SK-N-SH treated with all-trans-retinoic acid at 6 μM for 48 hours (cell line): ENCODE data around the gene KIF21B.

Experiments used
- ATAC-seq: fragments of 200-7000 bp; cut with Tn5 transposase; 3 replicates; pipeline ENCODE4 v1.9.1; 2020; ENCODE audit warnings: mild to moderate bottlenecking, moderate library complexity
- BACH2 ChIP-seq: fragments of 250-450 bp; sonication (Bioruptor Pico); IDR thresholded peaks from 2 replicates; pipeline ENCODE4 v1.9.0; 2021; ENCODE audit warnings: mild to moderate bottlenecking, borderline replicate concordance
- CREB5 ChIP-seq: fragments of 250-450 bp; sonication (Bioruptor Pico); IDR thresholded peaks from 2 replicates; pipeline ENCODE4 v1.5.1; 2020; ENCODE audit warnings: low read depth, mild to moderate bottlenecking, moderate library complexity
- CSDC2 ChIP-seq: fragments of 250-450 bp; sonication (Bioruptor Pico); IDR thresholded peaks from 2 replicates; pipeline ENCODE4 v1.5.0; 2020; ENCODE audit warnings: mild to moderate bottlenecking, moderate library complexity
- CSRNP3 ChIP-seq: fragments of 250-450 bp; sonication (Bioruptor Pico); IDR thresholded peaks from 2 replicates; pipeline ENCODE4 v1.5.1; 2021; ENCODE audit warnings: mild to moderate bottlenecking, moderate library complexity
- ISL1 ChIP-seq: fragments of 250-450 bp; sonication (Bioruptor Pico); IDR thresholded peaks from 2 replicates; pipeline ENCODE4 v2.1.2; 2022; ENCODE audit warnings: mild to moderate bottlenecking, moderate library complexity
- OSR1 ChIP-seq: fragments of 250-450 bp; sonication (Bioruptor Pico); IDR thresholded peaks from 2 replicates; pipeline ENCODE4 v1.8.0; 2022; ENCODE audit warnings: moderate library complexity, mild to moderate bottlenecking, inconsistent platforms
- PATZ1 ChIP-seq: fragments of 250-450 bp; sonication (Bioruptor Pico); IDR thresholded peaks from 2 replicates; pipeline ENCODE4 v1.8.0; 2020; ENCODE audit warnings: mild to moderate bottlenecking, moderate library complexity, borderline replicate concordance
- POU6F1 ChIP-seq: fragments of 250-450 bp; sonication (Bioruptor Pico); IDR thresholded peaks from 2 replicates; pipeline ENCODE4 v1.8.0; 2021; ENCODE audit warnings: low read depth, mild to moderate bottlenecking, moderate library complexity, borderline replicate concordance
- PPARA ChIP-seq: fragments of 250-450 bp; sonication (Bioruptor Pico); IDR thresholded peaks from 2 replicates; pipeline ENCODE4 v1.5.0; 2020; ENCODE audit warnings: mild to moderate bottlenecking, borderline replicate concordance
- RARB ChIP-seq: fragments of 250-450 bp; sonication (Bioruptor Pico); IDR thresholded peaks from 2 replicates; pipeline ENCODE4 v1.8.0; 2021; ENCODE audit warnings: mild to moderate bottlenecking, moderate library complexity
- SNAI2 ChIP-seq: fragments of 250-450 bp; sonication (Bioruptor Pico); IDR thresholded peaks from 2 replicates; pipeline ENCODE4 v1.5.0; 2020; ENCODE audit warnings: mild to moderate bottlenecking, moderate library complexity
- TCF4 ChIP-seq: fragments of 250-450 bp; sonication (Bioruptor Pico); IDR thresholded peaks from 2 replicates; pipeline ENCODE4 v1.8.0; 2021; ENCODE audit warnings: mild to moderate bottlenecking, moderate library complexity, borderline replicate concordance
- TOX ChIP-seq: fragments of 250-450 bp; sonication (Bioruptor Pico); IDR thresholded peaks from 2 replicates; pipeline ENCODE4 v1.8.0; 2021; ENCODE audit warnings: mild to moderate bottlenecking, moderate library complexity, borderline replicate concordance
- TSHZ2 ChIP-seq: fragments of 250-450 bp; sonication (Bioruptor Pico); IDR thresholded peaks from 2 replicates; pipeline ENCODE4 v1.5.0; 2020; ENCODE audit warnings: mild to moderate bottlenecking, moderate library complexity
- ZC3H10 ChIP-seq: fragments of 250-450 bp; sonication (Bioruptor Pico); IDR thresholded peaks from 2 replicates; pipeline ENCODE4 v1.5.1; 2021; ENCODE audit warnings: mild to moderate bottlenecking, moderate library complexity
- ZFP3 ChIP-seq: fragments of 250-450 bp; sonication (Bioruptor Pico); IDR thresholded peaks from 2 replicates; pipeline ENCODE4 v1.5.0; 2020; ENCODE audit warnings: mild to moderate bottlenecking, moderate library complexity
- ZFP30 ChIP-seq: fragments of 450-650 bp; formaldehyde crosslinking; IDR thresholded peaks from 2 replicates; pipeline ENCODE4 v1.5.0; 2022; ENCODE audit warnings: mild to moderate bottlenecking, moderate library complexity
- ZNF565 ChIP-seq: fragments of 450-650 bp; formaldehyde crosslinking; conservative IDR thresholded peaks from 2 replicates; pipeline ENCODE4 v1.5.0; 2020; ENCODE audit warnings: low read depth, mild to moderate bottlenecking, moderate library complexity
- ZNF70 ChIP-seq: fragments of 450-650 bp; formaldehyde crosslinking; IDR thresholded peaks from 2 replicates; pipeline ENCODE4 v1.5.0; 2020; ENCODE audit warnings: mild to moderate bottlenecking, moderate library complexity
- ZNF8 ChIP-seq: fragments of 450-650 bp; formaldehyde crosslinking; IDR thresholded peaks from 2 replicates; pipeline ENCODE4 v1.5.0; 2020; ENCODE audit warnings: mild to moderate bottlenecking, moderate library complexity

The KIF21B gene

GRCh38 chr1:200972985-200973742 is 50.4 kb downstream of the KIF21B start:
- no peak for ATAC-seq
- TF ChIP-seq TOX (CRISPR knock-in tag) (no peak), ZFP3 (CRISPR knock-in tag) (no peak), RARB (CRISPR knock-in tag) (no peak), ZFP30 (CRISPR knock-in tag) (no peak), ISL1 (CRISPR knock-in tag) (no peak), TCF4 (CRISPR knock-in tag) (no peak), PATZ1 (CRISPR knock-in tag) (no peak), SNAI2 (CRISPR knock-in tag) (no peak), BACH2 (CRISPR knock-in tag) (no peak), ZNF8 (CRISPR knock-in tag) (no peak), ZNF70 (no peak), ZNF565 (CRISPR knock-in tag) (no peak), POU6F1 (CRISPR knock-in tag) (no peak), OSR1 (CRISPR knock-in tag) (no peak), CSDC2 (CRISPR knock-in tag) (no peak)

- ATAC-seq = peak; percentile 62
- TF ChIP-seq ZFP30 (CRISPR knock-in tag) = no peak
- TF ChIP-seq OSR1 (CRISPR knock-in tag) = no peak
- TF ChIP-seq BACH2 (CRISPR knock-in tag) = no peak
- TF ChIP-seq CSDC2 (CRISPR knock-in tag) = no peak
- no peak for TF ChIP-seq PPARA
- TF ChIP-seq TCF4 (CRISPR knock-in tag) = no peak
- no peak for TF ChIP-seq SNAI2 (CRISPR knock-in tag)
- no peak for TF ChIP-seq TSHZ2 (CRISPR knock-in tag)
- TF ChIP-seq CSRNP3 (CRISPR knock-in tag) = no peak
- TF ChIP-seq RARB (CRISPR knock-in tag) = no peak
- TF ChIP-seq ZC3H10 (CRISPR knock-in tag) = no peak
- TF ChIP-seq ISL1 (CRISPR knock-in tag) = no peak
- no peak for TF ChIP-seq ZNF70
- no peak for TF ChIP-seq CREB5 (CRISPR knock-in tag)
Observed at GRCh38 chr1:200971955-200972711, 51.4 kb downstream of the KIF21B start.
